HG02642 (cell line): Measurements from ENCODE around the gene NLRP3.
"Not testable (repeated sequence)": the region's sequence is repeated elsewhere in the genome, so short reads cannot be mapped to it uniquely, and the experiment has no call there.

Experiments used
- ATAC-seq: cut with Tn5 transposase; IDR thresholded peaks from one replicate; pipeline ENCODE4 v1.9.1; 2021; ENCODE audit warnings: mild to moderate bottlenecking; ENCODE audit not compliant: unreplicated experiment, poor library complexity

The NLRP3 gene

GRCh38 chr1:247390116-247390791 is 25.7 kb upstream of the NLRP3 start:
- ATAC-seq = peak; percentile 100

GRCh38 chr1:247390996-247391395 is 25.0 kb upstream of the NLRP3 start:
- ATAC-seq = no peak

GRCh38 chr1:247392088-247392487 is 23.9 kb upstream of the NLRP3 start:
- ATAC-seq = no peak

- ATAC-seq = not testable (repeated sequence)
These were observed 20.9 kb upstream of the NLRP3 start for GRCh38 chr1:247395075-247395474.

GRCh38 chr1:247400685-247401084 is 15.3 kb upstream of the NLRP3 start:
- ATAC-seq = no peak

DNA sequence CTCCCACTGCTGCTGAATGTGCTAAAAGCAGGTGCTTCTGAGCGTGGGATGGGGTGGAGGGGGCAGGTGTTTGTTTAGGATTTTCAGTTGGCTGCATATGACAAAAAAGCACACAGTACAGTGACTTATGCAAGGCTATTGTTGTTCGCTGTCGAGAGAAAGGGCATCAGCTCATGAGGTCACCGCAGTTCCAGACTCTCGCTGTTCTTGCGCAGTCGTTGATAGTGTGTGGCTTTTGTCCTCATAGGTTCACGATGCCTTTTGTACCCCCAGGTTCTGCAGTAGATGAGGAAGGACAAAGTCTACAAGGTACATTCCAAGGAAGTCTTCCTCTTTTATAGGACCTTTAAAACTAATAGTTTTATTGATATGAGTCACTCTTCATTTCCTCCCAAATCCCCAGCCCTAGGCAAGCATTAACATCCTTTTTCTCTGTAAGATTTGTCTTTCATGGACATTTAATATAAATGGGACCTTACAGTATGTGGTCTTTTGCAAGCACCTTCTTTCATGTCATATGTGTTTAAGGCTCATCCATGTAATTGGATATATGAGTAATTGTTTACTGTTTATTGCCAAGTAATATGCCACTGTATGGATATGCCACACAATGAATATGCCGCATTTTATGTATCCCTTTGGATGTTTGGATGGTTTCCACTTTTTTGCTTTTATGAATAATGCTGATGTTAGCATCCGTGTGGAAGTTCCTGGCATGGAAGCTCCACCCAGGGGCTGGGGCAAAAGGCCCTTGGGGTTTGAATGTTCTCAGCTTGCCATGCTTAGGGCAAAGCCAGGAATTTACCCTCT is 14.5 kb upstream of the NLRP3 start:
- no peak for ATAC-seq

- ATAC-seq = no peak
These were observed 13.8 kb upstream of the NLRP3 start for GRCh38 chr1:247402120-247402675.

- no peak for ATAC-seq
These were observed 9.8 kb upstream of the NLRP3 start for GRCh38 chr1:247406014-247406656.

GRCh38 chr1:247407180-247407616 is 8.8 kb upstream of the NLRP3 start:
- peak; percentile 78 for ATAC-seq

DNA sequence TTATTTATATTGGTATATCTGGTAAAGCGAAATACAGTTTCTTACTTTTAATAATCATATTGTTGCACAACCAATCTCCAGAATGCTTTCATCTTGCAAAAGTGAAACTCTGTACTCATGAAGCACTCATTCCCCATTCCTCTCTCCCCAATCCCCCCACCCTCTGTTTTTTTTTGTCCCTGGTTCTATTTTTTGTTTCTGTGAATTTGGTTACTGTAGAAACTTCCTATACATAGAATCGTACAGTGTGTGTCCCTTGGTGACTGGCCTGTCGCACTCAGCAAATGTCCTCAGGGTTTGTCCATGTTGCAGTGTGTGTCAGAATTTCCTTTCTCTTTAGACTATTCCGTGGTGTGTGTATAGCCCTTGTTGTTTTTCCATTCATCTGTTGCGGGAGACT is 7.9 kb upstream of the NLRP3 start:
- ATAC-seq = no peak

GRCh38 chr1:247409869-247410544 is 6.0 kb upstream of the NLRP3 start:
- ATAC-seq = peak; percentile 81

DNA sequence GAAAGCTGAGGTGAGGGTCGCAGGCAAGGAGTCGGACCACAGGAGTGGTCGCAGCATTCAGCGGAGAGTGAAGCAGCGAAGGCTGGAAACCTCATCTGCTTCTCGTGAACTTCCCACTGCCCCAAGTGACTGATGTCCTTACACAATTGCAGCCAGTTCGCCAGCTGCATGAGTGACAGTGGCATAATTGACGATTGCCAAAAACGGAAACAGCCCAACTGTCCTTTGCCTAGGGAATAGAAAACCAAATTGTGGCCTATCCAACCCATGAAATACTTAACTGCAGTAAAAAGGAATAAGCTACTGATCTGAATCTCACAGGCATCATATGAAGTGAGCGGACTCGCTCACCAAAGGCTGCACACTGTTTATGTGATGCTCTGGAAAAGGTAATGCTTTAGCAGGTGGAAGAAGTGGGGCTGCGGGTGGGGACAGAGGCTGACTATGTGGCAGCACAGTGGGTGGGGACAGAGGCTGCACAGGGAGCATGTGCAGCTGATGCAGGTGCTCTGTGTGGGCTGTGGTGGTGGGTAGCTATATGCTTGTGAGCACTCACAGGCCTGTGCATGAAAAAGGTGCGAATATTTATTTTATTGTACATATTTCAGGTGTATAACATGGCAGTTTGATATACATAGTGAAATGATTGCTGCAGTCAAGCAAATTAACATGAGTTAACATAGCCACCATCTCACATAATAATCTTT is 4.2 kb upstream of the NLRP3 start:
- ATAC-seq = no peak

GRCh38 chr1:247417831-247418230 is 1.9 kb downstream of the NLRP3 start:
- ATAC-seq = no peak

DNA sequence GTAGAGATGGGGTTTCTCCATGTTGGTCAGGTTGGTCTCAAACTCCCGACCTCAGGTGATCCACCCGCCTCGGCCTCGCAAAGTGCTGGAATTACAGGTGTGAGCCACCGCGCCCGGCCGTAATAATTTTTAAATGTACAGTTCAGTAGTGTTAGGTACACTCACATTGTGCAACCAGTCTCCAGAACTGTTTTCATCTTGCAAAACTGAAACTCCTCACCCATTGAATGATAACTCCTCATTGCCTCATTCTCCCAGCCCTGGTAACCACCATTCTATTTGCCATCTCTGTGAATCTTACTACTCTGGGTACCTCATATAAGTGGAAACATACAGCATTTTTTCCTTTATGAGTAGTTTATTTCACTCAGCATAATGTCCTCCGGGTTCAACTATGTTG is 3.4 kb downstream of the NLRP3 start:
- ATAC-seq = no peak

DNA sequence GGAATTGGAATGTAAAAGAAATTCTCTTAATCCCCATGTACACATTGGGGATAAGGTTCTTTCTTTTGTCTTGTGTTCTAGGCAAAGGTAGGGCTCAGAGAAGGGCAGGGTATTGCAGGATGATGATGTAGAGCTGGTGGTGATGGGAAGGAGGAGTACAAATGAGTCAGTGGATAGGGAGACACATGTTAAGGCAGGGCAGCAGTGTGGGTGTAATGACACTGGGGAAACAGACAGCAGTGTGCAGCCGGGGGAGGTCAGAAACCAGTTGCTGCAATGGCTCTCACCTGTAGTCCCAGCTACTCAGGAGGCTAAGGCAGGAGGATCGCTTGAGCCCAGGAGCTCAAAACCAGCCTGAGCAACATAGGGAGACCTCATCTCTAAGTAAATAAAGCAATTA is 5.1 kb downstream of the NLRP3 start:
- no peak for ATAC-seq

GRCh38 chr1:247429496-247429895 is 13.5 kb downstream of the NLRP3 start:
- no peak for ATAC-seq

DNA sequence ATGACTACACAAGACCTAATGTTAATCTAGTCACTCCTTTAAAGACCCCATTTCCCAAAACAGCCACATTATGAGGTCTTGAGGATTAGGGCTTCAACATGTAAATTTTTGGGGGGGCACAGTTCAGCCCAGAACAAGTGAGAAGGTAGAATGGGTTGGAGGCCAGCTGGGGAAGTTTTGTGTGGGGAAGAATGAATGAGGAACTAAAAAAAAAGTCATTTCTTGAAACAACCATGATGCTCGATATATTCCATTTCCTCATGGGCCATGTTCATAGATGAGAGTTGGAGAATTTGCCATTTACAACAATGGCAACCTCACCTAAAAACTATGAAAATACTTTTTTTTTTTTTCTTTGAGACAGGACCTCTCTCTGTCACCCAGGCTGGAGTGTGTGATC is 14.5 kb downstream of the NLRP3 start:
- no peak for ATAC-seq

DNA sequence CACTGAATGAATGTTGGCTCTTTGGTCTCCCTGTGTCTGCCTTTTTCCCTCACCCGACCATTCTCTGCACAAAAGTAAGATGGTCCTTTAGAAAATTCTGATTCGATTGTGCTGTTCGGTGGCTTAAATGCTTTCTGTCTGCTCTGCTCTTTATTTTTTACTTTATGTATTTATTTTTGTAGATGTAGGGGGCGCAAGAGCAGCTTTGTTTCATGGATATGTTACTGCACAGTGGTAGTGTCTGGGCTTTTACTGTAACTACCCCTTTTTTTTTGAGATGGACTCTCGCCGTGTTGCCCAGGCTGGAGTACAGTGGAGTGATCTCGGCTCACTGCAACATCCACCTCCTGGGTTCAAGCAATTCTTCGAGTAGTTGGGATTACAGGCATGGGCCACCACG is 15.7 kb downstream of the NLRP3 start:
- ATAC-seq = no peak

DNA sequence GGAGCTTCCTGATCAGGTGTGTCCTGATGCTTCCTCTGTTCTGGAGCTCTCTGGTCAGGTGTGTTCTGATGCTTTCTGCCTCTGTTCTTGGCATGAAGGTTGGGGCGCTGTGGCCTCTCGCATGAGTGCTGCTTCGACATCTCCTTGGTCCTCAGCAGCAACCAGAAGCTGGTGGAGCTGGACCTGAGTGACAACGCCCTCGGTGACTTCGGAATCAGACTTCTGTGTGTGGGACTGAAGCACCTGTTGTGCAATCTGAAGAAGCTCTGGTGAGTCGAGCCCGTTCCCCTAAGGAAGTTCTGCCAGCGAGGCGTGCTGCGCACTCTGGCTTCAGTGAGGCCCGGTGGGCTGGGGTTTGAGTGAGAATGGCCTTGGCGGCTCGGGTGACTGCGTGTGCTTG is 18.0 kb downstream of the NLRP3 start:
- ATAC-seq = no peak
